Mesothelial cell of epicardium (in vitro differentiated cells): ENCODE results near the gene SCAMP2. TPM values are rescaled to one million over a fixed set of nuclear protein-coding genes. Genes with fewer than 3 reads are reported as not detected.

Experiments
- DNase-seq, 2 experiments: peaks; one replicate each; pipeline ENCODE4 v3.0.0; 2021; ENCODE audit warnings: low spot score in 2 of 2; ENCODE audit not compliant: unreplicated experiment in 2 of 2
- H3K27ac Mint-ChIP-seq: 2 replicates; pipeline ENCODE4 v1.8.0; 2021; ENCODE audit warnings: mixed read lengths
- H3K27me3 Mint-ChIP-seq: 2 replicates; pipeline ENCODE4 v1.8.0; 2021; ENCODE audit warnings: low read depth, mixed read lengths
- H3K36me3 Mint-ChIP-seq: 2 replicates; pipeline ENCODE4 v1.8.0; 2021; ENCODE audit warnings: mixed read lengths
- H3K4me1 Mint-ChIP-seq: 2 replicates; pipeline ENCODE4 v1.8.0; 2021; ENCODE audit warnings: mixed read lengths
- H3K4me3 Mint-ChIP-seq: 2 replicates; pipeline ENCODE4 v1.8.0; 2021; ENCODE audit warnings: mild to moderate bottlenecking, moderate library complexity, mixed read lengths
- H3K9me3 Mint-ChIP-seq: 2 replicates; pipeline ENCODE4 v1.8.0; 2021; ENCODE audit warnings: mixed read lengths
- CTCF ChIP-seq: fragments of 200-600 bp; sonication (generic); IDR thresholded peaks from one replicate; pipeline ENCODE4 v1.5.0; 2021; ENCODE audit warnings: antibody characterized with exemption; ENCODE audit not compliant: unreplicated experiment
- total RNA-seq: library from RNA; stranded (reverse); gene quantifications from 3 replicates; pipeline ENCODE4 v1.2.1, GENCODE V29; 2021

SCAMP2 gene
- total RNA-seq, 1 donor from 2014 or later: 45.6 TPM

DNA sequence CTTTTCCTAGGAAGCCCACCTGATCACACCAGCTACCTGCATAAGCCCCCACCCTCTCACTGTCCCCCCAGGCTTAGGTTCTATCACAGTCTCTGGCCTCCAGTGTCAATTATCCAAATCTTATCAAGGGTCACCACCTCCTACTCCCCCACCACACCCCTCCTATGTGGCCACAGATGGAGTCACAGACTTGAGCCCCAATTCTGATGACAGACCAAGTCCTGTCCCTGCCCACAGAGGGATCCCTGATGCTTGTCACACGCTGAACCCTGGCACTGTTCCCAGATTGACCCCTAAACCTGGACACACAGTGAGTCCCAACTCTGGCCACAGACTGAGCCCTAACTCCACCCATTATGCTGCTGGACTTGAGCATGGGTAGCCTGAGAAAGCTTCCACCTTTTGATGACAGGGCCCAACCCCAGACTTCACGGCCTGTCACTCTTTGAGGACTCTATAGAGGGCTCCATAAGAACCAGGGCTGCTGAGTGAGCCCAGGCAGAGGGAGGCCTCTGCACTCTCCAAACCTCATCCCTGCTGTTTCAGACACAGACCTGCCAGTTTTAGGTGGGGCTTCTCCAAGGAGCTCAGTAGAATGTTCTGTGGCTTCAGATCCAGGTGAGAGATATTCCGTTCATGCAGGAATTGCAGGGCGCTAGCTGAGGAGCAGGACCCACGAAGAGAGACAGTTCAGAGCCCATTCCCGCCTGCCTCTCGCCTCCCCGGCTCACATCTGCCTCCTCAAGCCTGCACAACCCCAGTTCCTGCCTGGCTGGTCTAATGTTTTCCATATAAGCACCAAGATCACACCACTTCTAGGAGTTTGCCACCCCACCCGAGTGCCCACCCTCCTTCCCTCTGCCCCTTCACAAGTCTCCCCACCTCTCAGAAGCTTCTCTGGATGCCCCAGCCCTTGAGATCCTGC lies 32.1 kb downstream of the SCAMP2 start:
- Mint-ChIP-seq H3K4me1 (peaks cover 15% of the 10 kb centered on the region), H3K4me3 (peak overlapping the region; percentile 53), H3K9me3 (no peaks in the 10 kb centered on the region)

GRCh38 chr15:74839526-74840395 lies 33.4 kb downstream of the SCAMP2 start:
- Mint-ChIP-seq H3K27me3 (no peaks in the 10 kb centered on the region), H3K27ac (no peak overlapping the region), H3K9me3 (no peaks in the 10 kb centered on the region), H3K4me1 (peaks cover 15% of the 10 kb centered on the region), H3K36me3 (peaks cover 2% of the 10 kb centered on the region), H3K4me3 (no peak overlapping the region)
- no peak for DNase-seq
- TF ChIP-seq CTCF: no peak

More for the DNA sequence above, 32.1 kb downstream of the SCAMP2 start:
- Mint-ChIP-seq H3K36me3 (peaks cover 2% of the 10 kb centered on the region), H3K27ac (no peak overlapping the region), H3K27me3 (no peaks in the 10 kb centered on the region)
- DNase-seq: no peak
- TF ChIP-seq CTCF: no peak

DNA sequence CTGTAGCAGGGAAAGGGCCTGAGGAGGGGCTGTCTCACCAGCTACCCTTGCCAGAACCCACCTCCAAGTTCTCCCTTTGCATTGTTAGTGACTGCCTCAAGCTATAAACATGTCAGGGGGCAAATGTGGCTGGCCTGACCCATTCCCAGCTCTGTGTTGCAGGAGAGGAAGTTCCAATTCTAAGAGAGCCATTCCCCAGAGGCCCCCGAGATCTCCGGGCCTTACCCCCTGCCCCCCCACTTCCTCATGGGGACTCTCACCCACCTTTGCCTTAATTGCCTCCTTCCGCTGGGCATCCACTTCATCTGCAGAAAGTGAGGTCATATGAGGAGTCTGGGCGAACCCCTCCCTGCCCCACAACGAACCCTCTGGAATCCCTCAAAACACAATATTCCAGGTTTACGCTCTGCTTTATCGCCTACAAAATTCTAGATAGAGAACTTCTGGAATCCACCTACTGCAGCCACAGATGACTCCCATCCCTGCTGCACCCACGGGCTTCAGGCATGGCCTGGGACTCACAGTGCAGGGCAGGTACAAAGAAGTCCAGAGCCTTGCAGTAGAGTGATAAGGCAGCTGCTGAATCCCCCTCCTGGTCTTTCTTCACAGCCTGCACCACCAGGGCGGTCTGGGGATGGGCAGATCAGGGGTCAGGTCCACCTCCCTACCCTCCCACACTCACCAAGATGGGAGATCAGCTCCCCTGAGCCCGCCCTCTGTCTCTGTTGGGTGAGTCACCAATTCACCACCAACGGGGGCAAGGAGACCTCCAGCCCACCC lies 34.2 kb downstream of the SCAMP2 start:
- Mint-ChIP-seq H3K27ac (no peak overlapping the region), H3K27me3 (no peaks in the 10 kb centered on the region), H3K36me3 (peaks cover 2% of the 10 kb centered on the region), H3K4me1 (peaks cover 15% of the 10 kb centered on the region), H3K9me3 (no peaks in the 10 kb centered on the region), H3K4me3 (no peak overlapping the region)
- DNase-seq: no peak
- no peak for TF ChIP-seq CTCF

GRCh38 chr15:74838137-74838516 lies 35.0 kb downstream of the SCAMP2 start:
- Mint-ChIP-seq H3K9me3 (no peaks in the 10 kb centered on the region), H3K36me3 (peaks cover 2% of the 10 kb centered on the region), H3K4me1 (peaks cover 10% of the 10 kb centered on the region), H3K27ac (no peak overlapping the region), H3K4me3 (no peak overlapping the region), H3K27me3 (no peaks in the 10 kb centered on the region)
- DNase-seq: no peak
- TF ChIP-seq CTCF: no peak

DNA sequence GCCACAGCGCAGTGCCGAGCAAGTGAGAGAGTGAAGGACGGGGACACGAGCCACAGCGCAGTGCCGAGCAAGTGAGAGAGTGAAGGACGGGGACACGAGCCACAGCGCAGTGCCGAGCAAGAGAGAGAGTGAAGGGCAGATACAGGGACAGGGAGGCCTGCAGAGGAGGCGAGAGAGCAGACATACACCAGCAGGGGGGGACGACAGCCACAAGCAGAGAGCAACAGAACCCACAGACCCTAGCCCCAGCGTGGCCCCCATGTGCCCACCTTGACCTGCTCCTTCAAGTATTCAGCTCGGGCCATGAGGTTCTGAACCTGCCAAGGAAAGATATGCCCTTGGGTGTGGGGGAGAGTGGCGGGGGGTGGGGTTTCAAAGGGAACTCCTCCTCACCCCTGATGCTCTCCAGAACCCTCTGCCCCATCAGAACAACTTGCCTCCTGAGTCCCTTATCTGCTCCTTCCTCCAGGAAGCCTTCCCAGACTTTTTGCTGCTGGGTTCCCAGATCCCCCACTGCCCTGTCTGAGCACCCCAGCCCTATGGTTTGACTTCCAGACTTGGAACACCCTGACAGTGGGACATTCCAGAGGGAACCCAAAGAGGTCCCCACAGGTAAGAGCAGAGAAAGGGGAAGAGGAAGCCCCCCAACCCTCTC lies 35.6 kb downstream of the SCAMP2 start:
- Mint-ChIP-seq H3K4me3 (no peak overlapping the region), H3K9me3 (no peaks in the 10 kb centered on the region), H3K27ac (no peak overlapping the region), H3K27me3 (no peaks in the 10 kb centered on the region), H3K36me3 (peaks cover 2% of the 10 kb centered on the region), H3K4me1 (peaks cover 10% of the 10 kb centered on the region)
- TF ChIP-seq CTCF: no peak
- no peak for DNase-seq
